HEK293 (cell line): ENCODE results near the gene RBMS1.

Experiments used
- CTCF ChIA-PET: fragments of 350-600 bp; formaldehyde crosslinking; extraction: SDS; loops from one replicate; lab custom pipeline; 2021; ENCODE audit warnings: antibody characterized with exemption; lab: Yijun Ruan, JAX
- POLR2A ChIA-PET: fragments of 300-600 bp; formaldehyde crosslinking; extraction: SDS; loops from one replicate; lab custom pipeline; 2020; ENCODE audit warnings: antibody characterized with exemption, inconsistent platforms; lab: Yijun Ruan, JAX
- H3K27ac ChIP-seq: fragments of 200-500 bp; sonication (Bioruptor generic); 2 replicates; pipeline ENCODE4 v1.5.1; 2014; ENCODE audit warnings: low read depth, low read length, control low read depth, inconsistent platforms; ENCODE audit errors: extremely low read depth
- H3K36me3 ChIP-seq, 2 experiments: fragments of 200-500 bp in 1 of 2; sonication (Bioruptor generic) in 1 of 2; 1 replicate in 1 of 2; 2 replicates in 1 of 2; pipeline ENCODE4 v1.5.1; 2014 to 2017; ENCODE audit warnings: inconsistent platforms in 2 of 2, low read length in 2 of 2; ENCODE audit not compliant: control insufficient read depth in 2 of 2, insufficient read depth in 1 of 2
- H3K4me1 ChIP-seq: fragments of 200-500 bp; sonication (Bioruptor generic); 2 replicates; pipeline ENCODE4 v1.5.1; 2014; ENCODE audit warnings: mild to moderate bottlenecking, low read length, inconsistent platforms; ENCODE audit not compliant: control insufficient read depth, insufficient read depth
- H3K4me3 ChIP-seq: 2 replicates; pipeline ENCODE4 v1.5.1; 2011; ENCODE audit warnings: low read depth, mild to moderate bottlenecking, control low read depth, low read length, moderate library complexity
- H3K9me3 ChIP-seq: fragments of 200-500 bp; sonication (Bioruptor generic); 2 replicates; pipeline ENCODE4 v1.5.1; 2014; ENCODE audit warnings: low read depth, low read length, inconsistent platforms; ENCODE audit not compliant: control insufficient read depth, insufficient read depth
- CTCF ChIP-seq: fragments of 450-650 bp; formaldehyde crosslinking; IDR thresholded peaks from 2 replicates; pipeline ENCODE4 v1.5.1; 2016; ENCODE audit warnings: missing biosample characterization, missing genetic modification characterization
- GLIS2 ChIP-seq: fragments of 450-650 bp; formaldehyde crosslinking; IDR thresholded peaks from 2 replicates; pipeline ENCODE4 v1.5.1; 2016; ENCODE audit warnings: missing biosample characterization, missing genetic modification characterization
- HIC1 ChIP-seq: fragments of 450-650 bp; formaldehyde crosslinking; IDR thresholded peaks from 2 replicates; pipeline ENCODE4 v1.5.1; 2016; ENCODE audit warnings: missing biosample characterization, missing genetic modification characterization
- REST ChIP-seq: fragments of 450-650 bp; formaldehyde crosslinking; IDR thresholded peaks from 2 replicates; pipeline ENCODE4 v1.5.1; 2016; ENCODE audit warnings: missing biosample characterization, missing genetic modification characterization
- YY2 ChIP-seq: fragments of 450-650 bp; formaldehyde crosslinking; IDR thresholded peaks from 2 replicates; pipeline ENCODE4 v1.5.1; 2016; ENCODE audit warnings: missing biosample characterization, missing genetic modification characterization
- ZBTB48 ChIP-seq: fragments of 450-650 bp; formaldehyde crosslinking; IDR thresholded peaks from 2 replicates; pipeline ENCODE4 v1.5.1; 2016; ENCODE audit warnings: missing biosample characterization, missing genetic modification characterization
- ZFP69B ChIP-seq: fragments of 450-650 bp; formaldehyde crosslinking; IDR thresholded peaks from 2 replicates; pipeline ENCODE4 v1.5.1; 2016; ENCODE audit warnings: missing biosample characterization, missing genetic modification characterization
- ZNF132 ChIP-seq: fragments of 450-650 bp; formaldehyde crosslinking; IDR thresholded peaks from 2 replicates; pipeline ENCODE4 v1.5.1; 2017; ENCODE audit warnings: missing biosample characterization, missing genetic modification characterization, borderline replicate concordance
- ZNF140 ChIP-seq: fragments of 450-650 bp; formaldehyde crosslinking; IDR thresholded peaks from 2 replicates; pipeline ENCODE4 v1.5.1; 2016; ENCODE audit warnings: missing biosample characterization, missing genetic modification characterization
- ZNF19 ChIP-seq: fragments of 450-650 bp; formaldehyde crosslinking; IDR thresholded peaks from 2 replicates; pipeline ENCODE4; 2016; ENCODE audit warnings: missing biosample characterization, missing genetic modification characterization, low read depth
- ZNF280C ChIP-seq: fragments of 450-650 bp; formaldehyde crosslinking; IDR thresholded peaks from 2 replicates; pipeline ENCODE4 v1.5.1; 2016; ENCODE audit warnings: missing biosample characterization, missing genetic modification characterization
- ZNF302 ChIP-seq: fragments of 450-650 bp; formaldehyde crosslinking; IDR thresholded peaks from 2 replicates; pipeline ENCODE4 v1.5.1; 2016; ENCODE audit warnings: missing biosample characterization, missing genetic modification characterization, low read depth
- ZNF341 ChIP-seq: fragments of 450-650 bp; formaldehyde crosslinking; IDR thresholded peaks from 2 replicates; pipeline ENCODE4; 2016; ENCODE audit warnings: low read depth, missing biosample characterization, missing genetic modification characterization
- ZNF37A ChIP-seq: fragments of 450-650 bp; IDR thresholded peaks from 2 replicates; pipeline ENCODE4 v1.5.1; 2018; ENCODE audit warnings: missing biosample characterization, missing genetic modification characterization
- ZNF501 ChIP-seq: fragments of 450-650 bp; formaldehyde crosslinking; IDR thresholded peaks from 2 replicates; pipeline ENCODE4 v1.5.1; 2016; ENCODE audit warnings: missing biosample characterization, missing genetic modification characterization
- ZNF521 ChIP-seq: fragments of 450-650 bp; formaldehyde crosslinking; IDR thresholded peaks from 2 replicates; pipeline ENCODE4 v1.5.1; 2017; ENCODE audit warnings: missing biosample characterization, mild to moderate bottlenecking, missing genetic modification characterization
- ZNF558 ChIP-seq: fragments of 450-650 bp; formaldehyde crosslinking; IDR thresholded peaks from 2 replicates; pipeline ENCODE4 v1.5.1; 2016; ENCODE audit warnings: missing biosample characterization, missing genetic modification characterization
- ZNF776 ChIP-seq: fragments of 450-650 bp; formaldehyde crosslinking; IDR thresholded peaks from 2 replicates; pipeline ENCODE4 v1.5.0; 2017; ENCODE audit warnings: missing biosample characterization, missing genetic modification characterization, borderline replicate concordance
- ZSCAN30 ChIP-seq: fragments of 450-650 bp; IDR thresholded peaks from 2 replicates; pipeline ENCODE4 v1.5.1; 2018; ENCODE audit warnings: missing biosample characterization, mild to moderate bottlenecking, missing genetic modification characterization, moderate library complexity

RBMS1 gene

GRCh38 chr2:160355080-160355479, 138.5 kb downstream of the RBMS1 start (continued):
- TF ChIP-seq REST: no peak

- Histone ChIP-seq H3K9me3 (no peaks in the 10 kb centered on the region), H3K27ac (no peak overlapping the region), H3K4me1 (peaks cover 18% of the 10 kb centered on the region; the same call in 1 of the 2 replicates), H3K36me3 (no peaks in the 10 kb centered on the region), H3K4me3 (no peak overlapping the region)
- TF ChIP-seq ZNF341 (tag by site-specific recombination): no peak
- no peak for TF ChIP-seq ZNF19 (tag by site-specific recombination)
- TF ChIP-seq ZNF558 (tag by site-specific recombination): no peak
- TF ChIP-seq ZNF521 (tag by site-specific recombination): no peak
- TF ChIP-seq ZNF776 (tag by site-specific recombination): no peak
- TF ChIP-seq ZNF37A (tag by site-specific recombination): no peak
- no peak for TF ChIP-seq ZNF132
- TF ChIP-seq CTCF (tag by site-specific recombination): no peak
- no peak for TF ChIP-seq GLIS2 (tag by site-specific recombination)
- no peak for TF ChIP-seq YY2 (tag by site-specific recombination)
- TF ChIP-seq ZBTB48: no peak
- no peak for TF ChIP-seq ZNF501 (tag by site-specific recombination)
- no peak for TF ChIP-seq ZFP69B (tag by site-specific recombination)
- TF ChIP-seq HIC1: no peak
- no peak for TF ChIP-seq ZSCAN30 (tag by site-specific recombination)
- no peak for TF ChIP-seq ZNF280C (tag by site-specific recombination)
- TF ChIP-seq ZNF302 (tag by site-specific recombination): no peak
- TF ChIP-seq ZNF140: no peak
- ChIA-PET CTCF (interaction anchor here (1.3 to 1.5 kb wide), 2 partner anchors 615 to 709 kb away, joined by 3 to 4 read pairs; no protein-coding TSS in a partner anchor), POLR2A (interaction anchor here (0.6 kb wide), 1 partner anchor 52 kb away, joined by 3 read pairs; no protein-coding TSS in a partner anchor)
Observed at GRCh38 chr2:160354677-160355076, 138.9 kb downstream of the RBMS1 start.
